Panc1 (cell line): ENCODE data around the gene MAP4K4.

ENCODE experiments used
- CTCF ChIP-seq: fragments of 450-650 bp; IDR thresholded peaks from 2 replicates; pipeline ENCODE4 v1.5.1; 2017; ENCODE audit warnings: mild to moderate bottlenecking
- POLR2AphosphoS5 ChIP-seq: IDR thresholded peaks from 2 replicates; pipeline ENCODE4 v1.6.1; 2012; ENCODE audit warnings: mild to moderate bottlenecking, low read depth, low read length, moderate library complexity
- SIN3A ChIP-seq: IDR thresholded peaks from 2 replicates; pipeline ENCODE4 v1.6.1; 2012; ENCODE audit warnings: low read depth, mild to moderate bottlenecking, low read length, moderate library complexity, borderline replicate concordance; ENCODE audit not compliant: insufficient read depth

GRCh38 chr2:101921953-101922325 lies 224.4 kb downstream of the MAP4K4 start:
- TF ChIP-seq CTCF (no peak), POLR2AphosphoS5 (no peak), SIN3A (no peak)
